ENCODE measurements around the gene FANCE. TPM values are rescaled to one million over a fixed set of nuclear protein-coding genes. Genes with fewer than 3 reads are reported as not detected.

FANCE gene
- total and polyA plus RNA-seq, 2 donors (not counting 1 experiment from before 2014, with no cell fraction given) = 9.2 to 12.8 TPM

DNA sequence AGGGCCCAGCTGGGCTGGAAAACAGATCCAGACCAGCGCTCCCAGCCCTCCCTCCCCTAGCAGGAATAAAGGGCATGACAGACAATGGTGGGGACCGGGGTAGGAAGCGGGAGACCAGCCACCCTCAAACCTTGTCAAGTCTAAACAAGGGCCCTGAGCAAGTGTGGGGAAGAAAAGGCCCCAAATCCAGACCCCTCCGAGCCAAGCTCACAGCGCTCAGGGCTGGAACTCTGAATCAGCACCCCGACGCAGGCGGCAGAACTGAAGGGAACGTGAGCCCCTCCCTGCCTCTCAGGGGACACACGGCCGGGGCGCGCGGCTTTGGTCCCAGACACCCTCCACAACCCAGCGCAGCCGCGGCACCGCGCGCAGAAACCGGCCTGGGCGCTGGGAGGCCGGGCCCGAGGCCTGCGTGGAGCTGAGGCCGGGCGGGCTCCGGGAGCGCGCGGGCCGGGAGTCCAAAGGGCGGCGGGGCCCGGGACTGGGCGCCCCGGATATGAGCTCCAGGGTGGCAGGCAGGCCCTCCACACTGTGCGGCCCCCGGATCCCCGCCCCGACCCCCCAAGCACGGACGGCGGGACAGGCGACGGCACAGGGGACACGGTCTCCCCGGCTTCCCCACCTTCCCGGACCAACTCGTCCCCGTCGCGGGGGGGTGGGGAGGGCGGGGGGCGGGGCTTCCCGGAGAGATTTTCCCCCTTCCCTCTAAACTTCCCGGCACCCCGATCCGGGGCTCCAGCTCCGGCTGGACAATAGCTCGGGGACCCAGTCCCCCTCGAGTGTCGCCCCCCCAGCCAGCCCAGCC, 44.1 kb downstream of the FANCE start:
- Histone ChIP-seq H3K4me1 (ENCODE audit: control insufficient read depth in 2 of 2, insufficient read depth in 2 of 2, low read length in 2 of 2) (peaks cover 14 to 22% of the 10 kb centered on the region in 2 donors), H3K27ac (ENCODE audit: low read length in 2 of 2) (no peak overlapping the region), H3K4me2 (replicated peaks; ENCODE audit: low read depth, low read length, poor library complexity, severe bottlenecking) (peak overlapping the region; percentile 99), H3K9me3 (ENCODE audit: control extremely low read depth in 1 of 3, control insufficient read depth in 2 of 3, insufficient read depth in 1 of 3, low read length in 2 of 3) (peaks cover 0 to 7% (median 0%) of the 10 kb centered on the region in 3 donors), H3K27me3 (replicated peaks in 1 of 4; ENCODE audit: control extremely low read depth in 1 of 4, control insufficient read depth in 3 of 4, insufficient read depth in 4 of 4, low read length in 3 of 4) (peaks cover 0 to 39% (median 16%) of the 10 kb centered on the region in 4 experiments), H3K9ac (ENCODE audit: low read length) (peak overlapping the region; percentile 52), H4K20me1 (ENCODE audit: control insufficient read depth, insufficient read depth, low read length, poor library complexity, severe bottlenecking) (no peaks in the 10 kb centered on the region), H3K79me2 (ENCODE audit: control insufficient read depth, insufficient read depth, low read length) (no peaks in the 10 kb centered on the region), H3K4me3 (ENCODE audit: control extremely low read depth in 1 of 5, extremely low read depth in 1 of 5, insufficient read depth in 1 of 5, low read depth in 2 of 5, low read length in 4 of 5) (peak overlapping the region in 4 of 5 experiments; percentile 24 to 56 (median 48)), H2AFZ (ENCODE audit: insufficient read depth, low read depth, low read length, poor library complexity, severe bottlenecking) (peak overlapping the region; percentile 68), H3K36me3 (replicated peaks in 1 of 2; ENCODE audit: control extremely low read depth in 1 of 2, control insufficient read depth in 1 of 2, extremely low read depth in 1 of 2, insufficient read depth in 2 of 2, low read length in 1 of 2) (no peaks in the 10 kb centered on the region)
- TF ChIP-seq, protein P1, sequence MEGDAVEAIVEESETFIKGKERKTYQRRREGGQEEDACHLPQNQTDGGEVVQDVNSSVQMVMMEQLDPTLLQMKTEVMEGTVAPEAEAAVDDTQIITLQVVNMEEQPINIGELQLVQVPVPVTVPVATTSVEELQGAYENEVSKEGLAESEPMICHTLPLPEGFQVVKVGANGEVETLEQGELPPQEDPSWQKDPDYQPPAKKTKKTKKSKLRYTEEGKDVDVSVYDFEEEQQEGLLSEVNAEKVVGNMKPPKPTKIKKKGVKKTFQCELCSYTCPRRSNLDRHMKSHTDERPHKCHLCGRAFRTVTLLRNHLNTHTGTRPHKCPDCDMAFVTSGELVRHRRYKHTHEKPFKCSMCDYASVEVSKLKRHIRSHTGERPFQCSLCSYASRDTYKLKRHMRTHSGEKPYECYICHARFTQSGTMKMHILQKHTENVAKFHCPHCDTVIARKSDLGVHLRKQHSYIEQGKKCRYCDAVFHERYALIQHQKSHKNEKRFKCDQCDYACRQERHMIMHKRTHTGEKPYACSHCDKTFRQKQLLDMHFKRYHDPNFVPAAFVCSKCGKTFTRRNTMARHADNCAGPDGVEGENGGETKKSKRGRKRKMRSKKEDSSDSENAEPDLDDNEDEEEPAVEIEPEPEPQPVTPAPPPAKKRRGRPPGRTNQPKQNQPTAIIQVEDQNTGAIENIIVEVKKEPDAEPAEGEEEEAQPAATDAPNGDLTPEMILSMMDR (IDR thresholded peaks at IDR 0.05) = no peak
- no peak for TF ChIP-seq EZH2 (IDR thresholded peaks at IDR 0.05; ENCODE audit: borderline replicate concordance, insufficient read depth, low read depth, low read length, poor library complexity, severe bottlenecking)
- ATAC-seq (ENCODE audit: low read depth) (peak; percentile 10), DNase-seq (peak; percentile 40)
- WGBS (ENCODE audit: insufficient coverage) = 49% methylated on average over 44 of the region's 63 CpGs
- no peaks in the 10 kb centered on the region for H3K9me3 Mint-ChIP-seq (ENCODE audit: insufficient read depth)
- ChIA-PET POLR2A (interaction anchor here (1.0 kb wide), 2 partner anchors 26 to 28 kb away, joined by 3 read pairs; partner anchors contain the start of gene RPL10A), CTCF (interaction anchor here (0.6 to 2.4 kb wide), 2 partner anchors 27 to 201 kb away, joined by 3 to 8 read pairs; no protein-coding TSS in a partner anchor)
- peak overlapping the region; percentile 77 for H3K4me3 Mint-ChIP-seq
- H3K27me3 Mint-ChIP-seq = peaks cover 36% of the 10 kb centered on the region
- peaks cover 21% of the 10 kb centered on the region for H3K4me1 Mint-ChIP-seq
- H3K27ac Mint-ChIP-seq = no peak overlapping the region
- intact Hi-C loops (cut with micrococcal nuclease) = no loop called here

All from B cell (primary cell).